Lower leg skin (tissue), 3 donors: Measurements from ENCODE around the gene THSD4.

ENCODE experiments used
- POLR2A ChIP-seq, 2 donors: fragments of 450-650 bp; IDR thresholded peaks; one replicate each; pipeline ENCODE4 v1.6.1; 2016 to 2017; ENCODE audit warnings: antibody characterized with exemption in 2 of 2, mild to moderate bottlenecking in 1 of 2, moderate library complexity in 1 of 2
- TF ChIP-seq, protein P1 (sequence below), 3 donors: fragments of 450-650 bp; IDR thresholded peaks; one replicate each; pipeline ENCODE4 v1.5.1; 2016; ENCODE audit warnings: antibody characterized with exemption in 3 of 3, mild to moderate bottlenecking in 3 of 3, moderate library complexity in 2 of 3

- TF ChIP-seq, protein P1, sequence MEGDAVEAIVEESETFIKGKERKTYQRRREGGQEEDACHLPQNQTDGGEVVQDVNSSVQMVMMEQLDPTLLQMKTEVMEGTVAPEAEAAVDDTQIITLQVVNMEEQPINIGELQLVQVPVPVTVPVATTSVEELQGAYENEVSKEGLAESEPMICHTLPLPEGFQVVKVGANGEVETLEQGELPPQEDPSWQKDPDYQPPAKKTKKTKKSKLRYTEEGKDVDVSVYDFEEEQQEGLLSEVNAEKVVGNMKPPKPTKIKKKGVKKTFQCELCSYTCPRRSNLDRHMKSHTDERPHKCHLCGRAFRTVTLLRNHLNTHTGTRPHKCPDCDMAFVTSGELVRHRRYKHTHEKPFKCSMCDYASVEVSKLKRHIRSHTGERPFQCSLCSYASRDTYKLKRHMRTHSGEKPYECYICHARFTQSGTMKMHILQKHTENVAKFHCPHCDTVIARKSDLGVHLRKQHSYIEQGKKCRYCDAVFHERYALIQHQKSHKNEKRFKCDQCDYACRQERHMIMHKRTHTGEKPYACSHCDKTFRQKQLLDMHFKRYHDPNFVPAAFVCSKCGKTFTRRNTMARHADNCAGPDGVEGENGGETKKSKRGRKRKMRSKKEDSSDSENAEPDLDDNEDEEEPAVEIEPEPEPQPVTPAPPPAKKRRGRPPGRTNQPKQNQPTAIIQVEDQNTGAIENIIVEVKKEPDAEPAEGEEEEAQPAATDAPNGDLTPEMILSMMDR (IDR thresholded peaks at IDR 0.05): no peak
- no peak for TF ChIP-seq POLR2A (IDR thresholded peaks at IDR 0.05)
Measured at GRCh38 chr15:71160976-71161375, 45.7 kb downstream of the THSD4 start.
